Measurements from ENCODE around the gene ERN1. TPM values are rescaled to one million over a fixed set of nuclear protein-coding genes. Genes with fewer than 3 reads are reported as not detected.

Gene ERN1
- total RNA-seq, 4 donors from 2014 or later: 4.4 to 56.5 (median 15.0) TPM

GRCh38 chr17:64131606-64132270, 1.8 kb upstream of the ERN1 start:
- TF ChIP-seq POLR2A (IDR thresholded peaks at IDR 0.05) (peak in 1 of 2 donors; percentile 8), CTCF (IDR thresholded peaks at IDR 0.05) (no peak)
- H3K4me3 ChIP-seq: no peak overlapping the region
- H3K36me3 ChIP-seq: no peaks in the 10 kb centered on the region
- H3K27ac ChIP-seq: peak overlapping the region; percentile 91 to 94
- intact Hi-C loops (cut with DNase I; ENCODE audit: low total_unique reads): loop anchor here (10.0 kb wide), 2 partner anchors 67 to 217 kb away; partner anchors contain the start of genes CSHL1 and GH1
- H3K9me3 ChIP-seq: no peaks in the 10 kb centered on the region
- DNase-seq: peak in 1 of 2 donors; percentile 52
- peaks cover 0 to 11% of the 10 kb centered on the region in 2 donors for H3K4me1 ChIP-seq
- H3K27me3 ChIP-seq: no peaks in the 10 kb centered on the region

- H3K27me3 ChIP-seq: no peaks in the 10 kb centered on the region
- peaks cover 0 to 11% of the 10 kb centered on the region in 2 donors for H3K4me1 ChIP-seq
- intact Hi-C loops (cut with DNase I; ENCODE audit: low total_unique reads): loop anchor here (10.0 kb wide), 2 partner anchors 66 to 216 kb away; partner anchors contain the start of genes CSHL1 and GH1
- H3K4me3 ChIP-seq: peak overlapping the region; percentile 48 to 53
- H3K27ac ChIP-seq: peak overlapping the region; percentile 91 to 94
- H3K9me3 ChIP-seq: no peaks in the 10 kb centered on the region
- DNase-seq: peak; percentile 60 to 63
- H3K36me3 ChIP-seq: no peaks in the 10 kb centered on the region
- no peak for TF ChIP-seq CTCF (IDR thresholded peaks at IDR 0.05)
- TF ChIP-seq POLR2A (IDR thresholded peaks at IDR 0.05): no peak
These were observed 636 bp upstream of the ERN1 start for GRCh38 chr17:64130559-64131001.

- DNase-seq: no peak
- TF ChIP-seq POLR2A (IDR thresholded peaks at IDR 0.05): no peak
- TF ChIP-seq CTCF (IDR thresholded peaks at IDR 0.05): no peak
- Histone ChIP-seq H3K27me3 (no peaks in the 10 kb centered on the region), H3K27ac (peak overlapping the region; percentile 91 to 94), H3K4me1 (peaks cover 0 to 11% of the 10 kb centered on the region in 2 donors), H3K4me3 (peak overlapping the region; percentile 51 to 67), H3K36me3 (no peaks in the 10 kb centered on the region), H3K9me3 (no peaks in the 10 kb centered on the region)
- intact Hi-C loops (cut with DNase I; ENCODE audit: low total_unique reads): no loop called here
These were observed 504 bp downstream of the ERN1 start for GRCh38 chr17:64129515-64129764.

GRCh38 chr17:64128787-64129514, 993 bp downstream of the ERN1 start:
- Histone ChIP-seq H3K27me3 (no peaks in the 10 kb centered on the region), H3K4me3 (peak overlapping the region; percentile 51 to 67), H3K4me1 (peaks cover 0 to 11% of the 10 kb centered on the region in 2 donors), H3K27ac (peak overlapping the region; percentile 91 to 94), H3K36me3 (no peaks in the 10 kb centered on the region), H3K9me3 (no peaks in the 10 kb centered on the region)
- DNase-seq: no peak
- no peak for TF ChIP-seq CTCF (IDR thresholded peaks at IDR 0.05)
- no peak for TF ChIP-seq POLR2A (IDR thresholded peaks at IDR 0.05)
- intact Hi-C loops (cut with DNase I; ENCODE audit: low total_unique reads): no loop called here

- intact Hi-C loops (cut with DNase I; ENCODE audit: low total_unique reads): no loop called here
These were observed 3.0 kb downstream of the ERN1 start for GRCh38 chr17:64126918-64127317.

More at GRCh38 chr17:64126918-64127317, 3.0 kb downstream of the ERN1 start:
- peaks cover 0 to 7% of the 10 kb centered on the region in 2 donors for H3K4me1 ChIP-seq
- H3K4me3 ChIP-seq: no peak overlapping the region
- H3K9me3 ChIP-seq: no peaks in the 10 kb centered on the region
- no peaks in the 10 kb centered on the region for H3K27me3 ChIP-seq
- no peak for TF ChIP-seq CTCF (IDR thresholded peaks at IDR 0.05)
- TF ChIP-seq POLR2A (IDR thresholded peaks at IDR 0.05): no peak
- no peaks in the 10 kb centered on the region for H3K36me3 ChIP-seq
- no peak for DNase-seq
- peak overlapping the region; percentile 25 to 60 for H3K27ac ChIP-seq
